ENCODE data around the gene SORL1.

DNA sequence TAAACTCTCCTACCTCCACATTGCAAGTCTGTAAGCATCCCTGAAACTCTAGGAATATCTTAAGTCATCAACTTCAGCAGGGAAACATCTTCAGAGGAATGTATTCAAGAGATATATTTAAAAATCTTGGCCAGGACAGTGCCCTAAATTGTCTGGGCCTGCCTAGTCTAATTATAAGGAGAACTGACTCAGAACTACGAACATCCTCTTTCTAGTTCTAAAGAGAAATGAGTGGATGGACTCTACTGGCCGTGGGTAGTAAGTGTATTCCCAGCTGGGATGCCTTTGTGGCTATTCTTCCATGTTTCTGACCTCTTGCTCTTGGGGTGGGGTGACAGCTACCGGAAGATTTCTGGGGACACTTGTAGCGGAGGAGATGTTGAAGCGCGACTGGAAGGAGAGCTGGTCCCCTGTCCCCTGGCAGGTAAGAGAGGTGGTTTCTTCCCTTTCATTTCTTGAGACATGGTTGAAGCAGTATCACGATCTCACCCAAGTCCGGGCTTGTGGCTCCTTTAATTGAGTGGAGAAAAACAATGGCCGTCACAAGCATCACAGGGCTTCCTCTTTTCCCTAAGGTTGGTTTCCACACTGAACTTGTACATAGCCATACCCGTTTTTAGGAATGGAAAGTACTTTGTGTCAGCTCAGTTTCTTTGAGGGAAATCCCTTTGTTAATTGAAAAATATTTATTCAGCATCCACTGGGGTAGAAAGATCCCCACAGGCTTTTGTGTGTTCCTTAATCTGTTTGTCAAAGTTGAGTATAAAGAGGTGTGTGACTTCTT lies 98.3 kb downstream of the SORL1 start:
- TF ChIP-seq POLR2AphosphoS5 (IDR thresholded peaks at IDR 0.05; ENCODE audit: low read depth, low read length) (no peak), POLR2A (IDR thresholded peaks at IDR 0.05; ENCODE audit: low read depth, low read length) (no peak), TAF1 (IDR thresholded peaks at IDR 0.05; ENCODE audit: borderline replicate concordance, low read depth, low read length) (no peak)
